HG03066 (cell line): ENCODE results near the gene LTC4S.
"Not testable (repeated sequence)": the region's sequence is repeated elsewhere in the genome, so short reads cannot be mapped to it uniquely, and the experiment has no call there.

Experiments
- ATAC-seq: cut with Tn5 transposase; IDR thresholded peaks from one replicate; pipeline ENCODE4 v1.9.1; 2021; ENCODE audit warnings: low read depth; ENCODE audit not compliant: unreplicated experiment

The LTC4S gene

DNA sequence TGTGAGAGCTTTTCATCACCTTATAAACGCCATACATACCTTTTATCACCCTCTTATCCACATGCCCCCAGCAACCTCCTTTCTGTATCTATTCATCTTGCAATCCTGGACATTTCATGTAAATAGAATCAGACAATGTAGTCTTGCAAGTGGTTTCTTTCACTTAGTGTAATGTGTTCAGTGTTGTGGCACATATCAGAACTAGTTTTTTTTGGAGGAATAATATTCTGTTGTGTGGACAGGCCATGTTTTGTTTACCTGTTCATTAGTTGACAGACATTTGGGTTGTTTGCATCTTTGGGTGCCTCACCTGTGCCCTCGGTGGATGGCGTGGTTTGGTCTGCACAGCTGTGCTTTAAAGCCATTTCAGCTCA, 28.3 kb downstream of the LTC4S start:
- no peak for ATAC-seq

DNA sequence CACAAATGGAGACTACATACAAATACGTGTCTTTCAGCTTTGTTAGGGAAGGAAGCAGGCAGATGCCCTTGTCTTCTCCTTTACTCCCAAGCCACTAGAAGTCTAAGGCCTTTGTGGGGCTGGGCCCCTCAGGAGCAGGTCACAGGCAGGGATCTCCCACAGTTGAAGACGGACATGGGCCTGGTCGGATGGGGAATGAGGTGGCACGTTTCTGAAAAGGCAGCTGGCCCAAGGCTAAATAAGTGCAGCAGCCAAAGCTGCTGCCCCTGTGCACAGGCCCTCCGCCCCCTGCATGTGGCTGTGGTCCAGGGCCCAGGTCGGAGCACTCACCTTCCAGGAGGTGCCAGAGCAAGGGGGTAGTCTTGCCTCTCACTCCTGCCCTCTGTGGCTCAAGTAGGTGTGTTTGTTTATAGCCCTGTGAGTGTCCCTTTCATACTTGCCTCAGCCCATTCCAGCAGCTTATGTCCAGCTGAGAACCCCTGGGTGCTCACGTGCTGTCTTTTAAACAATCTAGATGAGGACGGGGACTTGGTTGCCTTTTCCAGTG, 28.7 kb downstream of the LTC4S start:
- no peak for ATAC-seq

DNA sequence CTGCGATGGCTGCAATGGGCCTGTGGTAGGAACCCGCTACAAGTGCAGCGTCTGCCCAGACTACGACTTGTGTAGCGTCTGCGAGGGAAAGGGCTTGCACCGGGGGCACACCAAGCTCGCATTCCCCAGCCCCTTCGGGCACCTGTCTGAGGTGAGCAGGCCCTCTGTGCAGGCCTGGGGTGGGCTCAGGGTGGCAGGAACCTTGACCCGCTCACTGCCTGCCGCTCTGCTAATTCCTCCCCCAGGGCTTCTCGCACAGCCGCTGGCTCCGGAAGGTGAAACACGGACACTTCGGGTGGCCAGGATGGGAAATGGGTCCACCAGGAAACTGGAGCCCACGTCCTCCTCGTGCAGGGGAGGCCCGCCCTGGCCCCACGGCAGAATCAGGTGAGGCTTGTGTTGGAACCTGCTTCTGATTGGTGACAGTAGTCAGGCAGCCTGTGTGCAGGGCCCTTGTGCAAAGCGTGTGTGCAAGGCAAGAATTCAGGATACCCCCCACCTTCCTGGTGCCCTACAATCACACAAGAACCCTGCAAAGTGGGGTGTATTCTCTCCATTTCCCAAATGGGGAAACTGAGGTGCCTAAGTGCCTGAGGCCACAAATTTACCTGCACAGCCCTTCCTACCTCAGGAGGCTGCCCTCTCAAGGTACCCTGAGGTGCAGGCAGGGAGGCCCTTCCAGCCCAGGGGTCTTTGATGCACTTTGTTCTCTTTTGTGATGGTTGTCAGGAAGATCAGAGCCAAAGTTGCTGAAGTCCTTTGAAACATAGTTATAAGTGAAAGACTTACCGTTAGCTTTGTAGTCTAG, 30.4 kb downstream of the LTC4S start:
- ATAC-seq = no peak

DNA sequence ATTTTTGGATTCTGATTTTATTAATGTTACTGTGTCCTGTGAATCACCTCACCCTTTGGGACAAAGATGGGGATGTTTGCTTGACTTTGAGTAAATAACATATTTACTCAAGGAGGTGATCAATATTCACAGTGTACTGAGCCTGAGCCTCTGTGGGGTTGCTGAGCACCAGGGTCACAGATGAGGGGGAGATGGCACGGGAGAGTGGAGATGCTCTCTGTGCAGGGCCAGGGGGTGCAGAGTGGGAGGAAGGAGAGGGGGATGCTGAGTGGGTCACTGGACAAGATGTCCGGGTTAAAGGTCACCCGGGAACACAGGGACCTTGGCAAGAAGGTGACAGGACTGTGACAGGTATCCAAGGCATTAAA, 30.9 kb downstream of the LTC4S start:
- ATAC-seq = no peak

GRCh38 chr5:179825655-179826182, 31.9 kb downstream of the LTC4S start:
- no peak for ATAC-seq

- no peak for ATAC-seq
Measured at GRCh38 chr5:179827680-179828079, 33.9 kb downstream of the LTC4S start.

GRCh38 chr5:179828756-179829421, 35.1 kb downstream of the LTC4S start:
- no peak for ATAC-seq

GRCh38 chr5:179829732-179830435, 36.1 kb downstream of the LTC4S start:
- ATAC-seq = no peak

- no peak for ATAC-seq
Measured at GRCh38 chr5:179830818-179831468, 37.2 kb downstream of the LTC4S start.

- no peak for ATAC-seq
Measured at GRCh38 chr5:179832039-179832745, 38.4 kb downstream of the LTC4S start.

- no peak for ATAC-seq
Measured at GRCh38 chr5:179833056-179833708, 39.4 kb downstream of the LTC4S start.

DNA sequence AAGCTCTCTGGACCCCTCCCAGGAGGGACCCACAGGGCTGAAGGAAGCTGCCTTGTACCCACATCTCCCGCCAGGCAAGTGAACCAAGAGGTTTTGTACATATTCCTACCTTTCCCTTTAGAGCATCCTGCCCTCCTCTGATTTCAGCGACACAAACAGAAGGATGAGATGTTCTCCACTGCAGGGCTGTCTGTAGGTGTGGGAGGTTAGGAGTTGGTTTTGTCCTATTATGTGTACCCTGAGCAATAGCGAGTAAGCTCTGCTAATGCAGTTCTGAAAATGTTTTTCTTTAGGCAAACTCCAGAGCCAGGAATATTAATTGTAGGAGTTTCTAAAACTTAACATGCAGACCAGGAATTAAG, 39.9 kb downstream of the LTC4S start:
- no peak for ATAC-seq

DNA sequence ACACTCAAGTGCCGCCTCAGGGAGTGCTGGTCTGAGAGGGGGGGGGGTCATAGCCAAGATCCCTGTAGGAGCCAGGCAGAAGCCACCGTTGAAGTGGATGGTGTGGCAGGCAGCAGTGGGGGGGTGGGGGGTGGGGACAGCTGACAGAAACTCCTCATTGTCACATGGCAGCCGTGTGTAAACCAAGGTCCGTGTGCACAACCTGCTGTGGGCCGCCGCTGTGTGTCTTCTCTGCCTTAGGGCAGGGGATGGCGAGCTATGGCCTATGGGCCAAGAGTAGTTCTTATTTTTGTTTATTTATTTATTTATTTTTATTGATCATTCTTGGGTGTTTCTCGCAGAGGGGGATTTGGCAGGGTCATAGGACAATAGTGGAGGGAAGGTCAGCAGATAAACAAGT, 40.3 kb downstream of the LTC4S start:
- no peak for ATAC-seq

GRCh38 chr5:179834871-179835270, 41.1 kb downstream of the LTC4S start:
- not testable (repeated sequence) for ATAC-seq

- no peak for ATAC-seq
Measured at GRCh38 chr5:179836225-179837019, 42.6 kb downstream of the LTC4S start.

- no peak for ATAC-seq
Measured at GRCh38 chr5:179837076-179838011, 43.6 kb downstream of the LTC4S start.

- no peak for ATAC-seq
Measured at GRCh38 chr5:179839328-179840256, 45.8 kb downstream of the LTC4S start.
